ENCODE data around the gene ZNF521.

DNA sequence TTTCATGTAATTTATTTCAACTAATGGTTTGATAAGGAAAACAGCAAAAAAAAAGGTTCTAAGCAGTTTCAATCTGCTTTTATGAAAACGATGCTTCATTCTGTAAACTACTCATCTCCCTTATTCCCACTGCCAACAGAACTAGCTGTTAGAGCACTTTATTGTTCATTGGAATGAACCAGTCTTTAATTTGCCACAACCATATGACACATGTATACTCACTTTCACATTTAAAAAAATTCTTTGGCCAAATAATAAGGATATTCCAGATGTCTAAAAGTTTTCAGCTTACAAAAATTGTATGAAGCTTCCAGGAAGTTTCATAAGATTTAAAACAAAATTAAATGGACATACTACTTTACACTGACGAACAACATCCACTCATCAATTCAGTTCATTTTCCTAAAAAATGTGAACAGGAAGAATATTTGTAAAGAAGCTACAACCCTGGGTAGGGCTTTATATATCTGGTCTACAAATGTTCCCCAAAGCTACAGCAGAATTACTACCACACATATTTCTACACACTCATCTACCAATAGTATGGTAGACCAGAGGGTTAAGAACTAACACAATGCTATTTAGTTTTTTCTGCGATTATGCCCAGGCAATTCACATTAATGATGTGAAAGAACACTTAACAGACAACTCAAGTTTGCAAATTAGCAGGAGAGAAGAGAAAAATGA, 37.7 kb downstream of the ZNF521 start:
- no peak for TF ChIP-seq EZH2 (IDR thresholded peaks at IDR 0.05; ENCODE audit: low read depth)
- TF ChIP-seq, protein P1, sequence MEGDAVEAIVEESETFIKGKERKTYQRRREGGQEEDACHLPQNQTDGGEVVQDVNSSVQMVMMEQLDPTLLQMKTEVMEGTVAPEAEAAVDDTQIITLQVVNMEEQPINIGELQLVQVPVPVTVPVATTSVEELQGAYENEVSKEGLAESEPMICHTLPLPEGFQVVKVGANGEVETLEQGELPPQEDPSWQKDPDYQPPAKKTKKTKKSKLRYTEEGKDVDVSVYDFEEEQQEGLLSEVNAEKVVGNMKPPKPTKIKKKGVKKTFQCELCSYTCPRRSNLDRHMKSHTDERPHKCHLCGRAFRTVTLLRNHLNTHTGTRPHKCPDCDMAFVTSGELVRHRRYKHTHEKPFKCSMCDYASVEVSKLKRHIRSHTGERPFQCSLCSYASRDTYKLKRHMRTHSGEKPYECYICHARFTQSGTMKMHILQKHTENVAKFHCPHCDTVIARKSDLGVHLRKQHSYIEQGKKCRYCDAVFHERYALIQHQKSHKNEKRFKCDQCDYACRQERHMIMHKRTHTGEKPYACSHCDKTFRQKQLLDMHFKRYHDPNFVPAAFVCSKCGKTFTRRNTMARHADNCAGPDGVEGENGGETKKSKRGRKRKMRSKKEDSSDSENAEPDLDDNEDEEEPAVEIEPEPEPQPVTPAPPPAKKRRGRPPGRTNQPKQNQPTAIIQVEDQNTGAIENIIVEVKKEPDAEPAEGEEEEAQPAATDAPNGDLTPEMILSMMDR (conservative IDR thresholded peaks at IDR 0.05) = no peak

Data from PC-9 (cell line).